GM21367 (cell line): ENCODE measurements around the gene RASSF8.

Experiments
- ATAC-seq: cut with Tn5 transposase; IDR thresholded peaks from one replicate; pipeline ENCODE4 v1.9.1; 2021; ENCODE audit not compliant: unreplicated experiment

The RASSF8 gene

DNA sequence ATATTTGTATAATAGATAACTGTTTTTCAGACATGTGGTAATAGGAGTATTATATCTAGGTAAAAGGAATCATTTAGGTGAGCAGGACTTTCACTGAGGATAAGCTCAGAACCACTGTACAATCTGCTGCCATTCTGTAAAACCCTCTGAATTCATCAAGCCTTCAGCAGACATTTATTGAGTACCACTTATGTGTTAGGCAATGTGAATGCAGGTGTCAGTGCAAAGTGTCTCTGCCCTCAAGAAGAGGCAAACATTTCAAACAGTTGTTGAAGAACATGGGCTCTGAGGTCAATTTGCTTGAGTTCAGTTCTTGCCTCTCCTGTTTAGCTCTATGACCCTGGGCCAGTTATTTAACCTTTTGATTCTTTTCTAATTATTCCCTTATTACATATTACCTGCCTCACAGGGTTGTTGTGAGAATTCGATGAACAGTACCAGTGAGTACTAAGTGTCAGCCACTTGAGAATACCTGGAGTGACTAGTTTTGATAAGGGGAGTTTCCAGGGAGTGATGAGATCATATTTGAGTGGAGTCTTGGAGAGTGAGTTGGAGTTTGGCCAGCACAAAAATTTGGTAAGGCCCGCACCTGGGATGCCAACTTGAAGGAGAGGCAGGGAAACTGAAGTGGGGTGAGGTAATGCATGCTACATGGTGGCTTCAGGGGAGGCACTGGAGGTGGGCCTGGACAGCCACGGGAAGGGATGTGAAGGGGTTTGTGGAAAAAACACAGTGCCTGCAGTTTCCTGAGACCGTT is 33.7 kb downstream of the RASSF8 start:
- ATAC-seq = no peak

DNA sequence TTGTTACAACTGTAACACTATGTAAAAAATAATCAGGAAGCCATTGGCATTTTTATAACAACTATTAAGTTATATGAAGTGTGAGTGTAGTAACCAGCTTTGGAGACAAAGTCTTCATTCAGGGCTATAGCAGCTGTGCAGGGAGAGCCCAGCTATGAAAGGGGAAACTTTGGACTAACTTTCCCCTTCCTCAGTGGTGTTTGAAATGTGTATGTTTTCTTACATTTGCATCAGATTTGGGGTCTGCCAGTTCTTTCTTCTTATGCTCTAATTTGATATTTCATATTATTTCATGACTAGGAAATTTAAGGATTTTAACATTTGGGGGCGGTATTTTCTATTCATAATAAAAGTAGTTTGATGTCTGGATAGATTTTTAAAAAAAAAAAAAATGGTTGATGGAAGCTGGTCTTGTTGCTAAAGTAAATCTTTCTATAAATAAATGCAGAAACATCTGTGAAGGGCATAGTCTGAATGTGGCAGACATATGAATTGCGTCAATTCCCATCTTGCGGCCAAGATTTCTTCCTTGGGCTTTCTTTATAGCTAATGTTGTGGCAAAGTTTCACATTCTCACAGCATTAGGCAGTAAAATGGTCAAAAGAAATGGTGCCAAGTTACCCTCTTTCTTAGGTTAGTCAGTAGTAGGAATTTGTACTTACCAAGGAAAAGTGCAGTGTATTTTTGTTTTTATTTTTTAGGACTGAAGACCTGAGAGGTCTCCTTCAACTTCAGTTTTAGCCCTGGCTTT is 35.6 kb downstream of the RASSF8 start:
- no peak for ATAC-seq

DNA sequence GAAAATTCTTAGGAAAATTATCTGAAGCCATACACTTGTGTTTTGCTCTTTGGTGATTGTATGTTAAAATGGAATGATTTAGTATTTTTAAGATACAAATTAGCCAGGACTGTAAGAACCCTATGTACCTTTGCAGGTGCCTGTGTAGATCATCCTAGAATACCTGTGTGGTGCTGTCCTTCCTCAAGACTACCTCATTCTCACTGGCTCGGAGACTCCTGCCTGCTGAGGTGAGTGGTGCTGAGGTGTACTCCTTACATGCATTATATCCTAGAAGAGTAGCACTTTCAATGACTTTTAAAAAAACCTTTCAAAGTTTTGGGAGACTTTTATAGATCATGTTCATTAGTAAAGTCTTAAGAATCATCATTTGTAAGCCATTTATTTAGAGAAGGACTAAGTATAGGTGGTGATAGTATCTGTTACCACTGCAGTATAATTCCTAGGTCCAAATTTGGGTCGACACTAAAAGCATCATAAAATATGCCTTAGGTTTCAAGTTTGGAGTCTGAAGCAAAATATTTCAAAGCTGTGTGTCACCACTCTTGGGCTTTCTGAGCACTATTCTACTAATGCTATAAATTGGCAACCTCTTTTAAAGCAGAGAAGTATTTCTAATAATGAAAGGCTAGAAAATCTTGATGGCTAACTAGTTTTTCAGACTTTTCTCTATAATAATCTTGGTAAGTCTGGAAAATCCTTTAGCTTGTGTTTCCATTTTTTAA is 36.6 kb downstream of the RASSF8 start:
- ATAC-seq = no peak

DNA sequence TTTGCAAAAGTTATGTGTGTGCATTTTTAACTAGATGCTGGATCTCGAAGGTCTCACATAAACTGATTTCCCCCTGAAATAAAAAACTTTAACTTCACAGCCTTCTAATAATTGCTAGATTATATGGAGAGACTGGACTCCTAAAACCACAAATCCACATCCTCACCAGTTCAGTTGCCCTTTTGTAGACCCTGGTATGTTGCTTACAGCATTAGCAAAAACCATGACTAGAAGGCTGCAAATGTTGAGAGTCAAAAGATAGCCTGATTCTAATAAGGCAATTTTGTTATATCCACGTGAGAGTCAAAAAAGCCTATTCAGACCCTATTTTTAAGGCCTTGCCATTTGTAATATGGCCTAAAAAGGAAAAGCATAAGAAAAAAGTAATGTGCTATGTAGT is 37.4 kb downstream of the RASSF8 start:
- no peak for ATAC-seq

DNA sequence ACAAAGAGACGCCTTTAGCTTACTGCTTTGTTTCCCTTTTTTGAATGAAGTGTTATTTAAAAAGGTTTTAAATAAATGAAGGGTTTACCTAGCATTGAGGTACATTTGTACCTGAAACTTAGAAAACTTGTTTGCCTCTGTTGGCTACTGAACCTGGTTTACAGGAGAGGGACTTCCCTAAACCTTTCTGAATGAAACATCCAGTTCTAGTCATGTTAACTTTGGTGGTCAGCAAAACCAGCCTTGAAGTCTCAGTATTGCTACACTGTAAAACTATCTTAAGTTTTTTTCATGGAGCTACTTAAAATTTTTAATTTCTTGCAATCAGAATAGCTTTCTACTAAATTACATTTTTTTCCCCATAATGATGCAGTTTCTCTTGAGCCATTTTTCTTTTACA is 38.2 kb downstream of the RASSF8 start:
- ATAC-seq = no peak

DNA sequence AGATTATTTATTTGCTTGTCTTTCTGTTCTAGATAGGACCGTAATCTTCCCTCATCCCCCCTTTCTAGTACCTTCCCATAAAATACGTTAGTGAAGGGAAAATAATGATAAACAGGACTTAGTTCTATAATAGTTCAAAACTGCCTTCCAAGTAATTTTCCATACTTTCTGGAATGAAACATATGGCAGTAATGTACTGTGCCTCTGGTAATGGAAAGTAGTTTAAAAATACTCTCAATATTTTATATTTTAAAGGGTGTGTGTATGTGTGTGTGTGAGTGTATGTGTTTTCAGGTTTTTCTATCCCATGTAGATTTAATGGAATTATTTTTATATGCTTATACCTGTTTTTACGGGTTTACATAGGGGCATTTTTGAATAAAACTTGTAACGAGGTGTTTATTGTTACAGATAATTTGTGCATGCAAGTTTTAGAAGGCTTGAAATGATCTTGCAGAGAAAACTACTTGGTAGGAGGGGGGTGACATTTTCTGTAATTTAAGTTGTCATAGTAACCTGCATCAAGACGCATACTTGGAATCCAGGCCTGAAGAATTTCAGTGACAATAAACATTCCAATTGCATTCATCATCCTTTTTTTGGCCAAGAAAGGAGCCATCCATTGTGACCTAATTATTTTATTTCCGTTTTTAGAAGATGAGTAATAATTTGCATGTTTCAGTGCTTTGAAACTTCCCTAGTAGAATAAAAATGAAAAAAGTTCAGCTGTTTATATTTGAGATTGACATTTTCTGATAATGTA is 38.9 kb downstream of the RASSF8 start:
- no peak for ATAC-seq

DNA sequence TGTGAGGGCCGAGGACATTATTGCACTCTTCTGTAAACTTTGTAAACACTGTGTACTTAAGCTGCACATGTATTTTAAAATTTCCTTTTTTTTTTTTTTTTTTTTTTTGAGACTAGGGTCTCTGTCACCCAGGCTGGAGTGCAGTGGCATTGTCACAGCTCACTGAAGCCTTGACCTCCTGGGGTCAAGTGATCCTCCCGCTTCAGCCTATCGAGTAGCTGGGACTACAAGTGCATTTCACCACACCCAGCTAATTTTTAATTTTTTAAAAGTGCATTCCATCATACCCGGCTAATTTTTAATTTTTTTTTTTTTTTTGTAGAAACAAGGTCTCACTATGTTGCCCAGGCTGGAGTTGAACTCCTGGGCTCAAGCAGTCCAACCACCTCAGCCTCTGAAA is 42.4 kb downstream of the RASSF8 start:
- no peak for ATAC-seq

DNA sequence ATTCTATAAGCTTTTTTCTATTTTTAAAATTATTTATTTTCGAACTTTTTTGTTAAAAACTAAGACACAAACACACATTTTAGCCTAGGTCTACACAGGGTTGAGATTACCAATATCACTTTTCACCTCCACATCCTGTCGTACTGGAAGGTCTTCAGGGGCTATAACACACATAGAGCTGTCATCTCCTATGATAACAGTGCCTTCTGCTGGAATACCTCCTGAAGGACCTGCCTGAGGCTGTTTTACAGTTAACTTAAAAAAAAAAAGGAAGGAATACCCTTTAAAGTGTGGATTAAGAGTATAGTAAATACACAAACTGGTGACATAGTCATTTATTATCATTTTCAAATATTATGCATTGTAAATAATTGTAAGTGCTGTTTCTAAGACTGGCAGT is 43.0 kb downstream of the RASSF8 start:
- ATAC-seq = no peak

DNA sequence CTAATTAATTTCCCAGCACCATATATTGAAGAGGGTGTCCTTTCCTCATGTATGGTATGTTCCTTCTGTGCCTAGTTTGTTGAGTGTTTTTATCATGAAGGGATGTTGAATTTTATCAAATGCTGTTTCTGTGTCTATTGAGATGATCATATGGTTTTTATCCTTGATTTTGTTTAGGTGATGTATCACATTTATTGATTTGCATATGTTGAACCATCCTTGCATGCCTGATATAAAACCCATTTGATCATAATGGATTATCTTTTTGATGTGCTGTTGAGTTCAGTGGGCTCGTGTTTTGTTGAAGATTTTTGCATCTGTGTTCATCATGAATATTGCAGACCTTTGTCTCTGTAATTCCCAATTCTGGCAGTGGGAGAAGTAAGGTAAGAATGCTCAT is 44.6 kb downstream of the RASSF8 start:
- no peak for ATAC-seq

DNA sequence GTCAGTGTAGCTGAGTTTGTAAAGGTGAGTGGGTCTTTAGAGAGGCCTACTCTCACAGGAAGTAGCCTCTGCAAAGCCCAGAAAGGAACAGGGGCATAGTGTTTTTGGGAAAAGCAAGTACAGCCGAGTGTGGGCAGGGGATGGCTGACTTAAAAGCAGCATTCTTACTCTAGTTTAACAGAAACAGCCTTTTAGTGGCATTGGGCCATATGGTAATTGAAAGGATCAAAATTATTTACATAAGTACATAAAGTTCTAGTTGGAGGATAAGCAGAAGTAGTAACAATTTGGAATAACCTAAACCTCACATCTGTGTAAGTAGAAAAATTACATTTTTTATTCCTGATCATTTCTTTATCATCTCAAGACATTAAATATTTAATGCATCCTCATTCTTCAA is 49.1 kb downstream of the RASSF8 start:
- no peak for ATAC-seq

DNA sequence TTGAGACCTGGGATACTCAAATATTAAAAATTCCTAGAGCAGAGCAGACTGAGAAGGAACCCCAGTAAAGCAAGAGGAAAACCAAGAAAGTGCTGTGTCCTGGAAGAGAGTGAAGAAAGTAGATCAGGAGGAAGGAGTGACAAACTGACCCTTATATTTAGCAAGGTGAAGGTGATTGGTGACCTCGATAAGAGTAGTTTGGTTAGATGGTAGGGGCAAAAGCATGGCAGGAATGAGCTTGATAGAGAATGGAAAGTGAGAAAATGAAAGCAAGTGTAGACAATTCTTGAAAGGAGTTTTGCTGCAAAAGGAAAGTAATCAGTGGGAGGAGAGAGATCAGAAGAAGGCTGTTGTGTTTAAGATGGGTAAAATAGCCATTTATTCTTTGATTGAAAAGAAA is 51.1 kb downstream of the RASSF8 start:
- no peak for ATAC-seq

DNA sequence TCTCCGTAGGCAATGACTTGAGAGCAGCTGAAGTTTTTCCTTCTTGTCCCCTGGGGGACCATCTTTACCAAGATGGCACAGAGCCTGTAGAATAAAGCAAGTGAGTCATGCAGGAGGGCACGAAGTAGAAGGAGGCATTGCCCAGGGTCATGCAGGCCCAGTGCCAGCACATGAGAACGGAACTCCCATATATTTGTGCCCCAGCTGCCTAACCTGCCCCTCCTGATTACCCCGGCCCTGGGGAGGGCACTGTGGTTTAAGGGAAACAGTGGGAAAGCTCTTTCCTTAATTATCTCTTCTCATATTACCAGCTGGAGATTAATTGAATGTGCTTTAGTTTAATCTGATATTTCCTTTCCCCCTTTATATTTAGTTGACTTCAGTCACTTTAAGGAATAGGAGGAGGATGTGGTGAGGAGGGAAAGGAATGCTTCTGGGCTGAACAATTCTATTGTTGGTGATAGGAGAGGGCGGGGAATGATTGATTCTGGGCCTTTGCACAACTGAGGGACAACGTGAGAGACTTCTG is 51.9 kb downstream of the RASSF8 start:
- ATAC-seq = no peak

DNA sequence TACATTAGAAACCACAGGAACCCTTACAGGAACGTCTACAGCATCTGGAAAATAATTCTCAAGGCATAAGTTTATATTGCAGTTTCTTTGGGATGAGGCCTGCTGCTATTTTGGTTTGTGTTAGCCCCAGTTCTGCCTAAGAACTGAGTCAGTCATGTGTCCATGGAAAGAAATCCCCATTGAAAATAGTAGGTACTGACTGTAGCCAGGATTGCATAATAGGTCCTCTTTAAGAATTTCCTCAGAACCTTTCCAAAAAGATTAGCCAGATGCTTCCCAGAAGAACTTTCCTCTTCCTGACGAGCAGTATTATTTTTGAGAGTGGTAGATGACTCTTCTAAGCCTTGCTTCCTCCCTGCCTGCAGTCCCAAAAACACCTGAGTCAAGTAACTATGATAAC is 52.6 kb downstream of the RASSF8 start:
- no peak for ATAC-seq

DNA sequence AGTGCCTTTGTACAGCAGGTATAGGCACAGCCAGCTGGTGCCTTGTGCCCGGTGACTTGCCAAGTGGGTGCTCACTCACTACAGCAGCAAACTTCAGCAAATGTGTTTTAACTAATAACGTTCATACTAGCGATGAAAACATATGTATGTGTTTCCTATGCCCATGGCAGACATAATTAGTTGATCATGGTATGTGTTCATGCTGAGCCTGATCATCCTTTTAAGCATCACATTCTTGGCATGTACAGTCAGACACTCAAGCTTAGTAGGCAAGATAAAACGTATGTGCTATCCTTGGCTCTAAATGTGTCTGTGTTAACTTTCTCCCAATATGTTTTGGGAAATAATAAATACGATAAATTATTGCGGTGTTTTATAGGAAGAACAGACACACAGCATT is 55.6 kb downstream of the RASSF8 start:
- no peak for ATAC-seq

DNA sequence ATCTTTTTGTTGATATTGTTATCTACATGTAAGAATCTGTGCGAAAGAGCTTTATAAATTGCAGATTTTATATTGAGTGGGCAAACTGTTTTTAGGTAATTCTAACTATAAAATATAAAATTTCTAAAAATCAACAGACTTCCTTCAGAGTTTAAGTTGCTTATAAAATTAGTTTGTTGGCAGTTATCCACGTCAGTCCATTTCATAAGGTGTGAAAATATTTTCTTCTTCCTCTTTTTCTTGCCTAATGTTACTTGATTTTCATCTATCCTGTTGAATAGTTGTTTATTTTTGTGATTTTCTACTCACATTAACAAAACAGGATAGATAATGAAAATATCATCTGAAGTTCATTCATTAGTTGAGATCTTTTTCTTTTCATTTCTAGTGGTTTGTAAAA is 58.0 kb downstream of the RASSF8 start:
- ATAC-seq = no peak

DNA sequence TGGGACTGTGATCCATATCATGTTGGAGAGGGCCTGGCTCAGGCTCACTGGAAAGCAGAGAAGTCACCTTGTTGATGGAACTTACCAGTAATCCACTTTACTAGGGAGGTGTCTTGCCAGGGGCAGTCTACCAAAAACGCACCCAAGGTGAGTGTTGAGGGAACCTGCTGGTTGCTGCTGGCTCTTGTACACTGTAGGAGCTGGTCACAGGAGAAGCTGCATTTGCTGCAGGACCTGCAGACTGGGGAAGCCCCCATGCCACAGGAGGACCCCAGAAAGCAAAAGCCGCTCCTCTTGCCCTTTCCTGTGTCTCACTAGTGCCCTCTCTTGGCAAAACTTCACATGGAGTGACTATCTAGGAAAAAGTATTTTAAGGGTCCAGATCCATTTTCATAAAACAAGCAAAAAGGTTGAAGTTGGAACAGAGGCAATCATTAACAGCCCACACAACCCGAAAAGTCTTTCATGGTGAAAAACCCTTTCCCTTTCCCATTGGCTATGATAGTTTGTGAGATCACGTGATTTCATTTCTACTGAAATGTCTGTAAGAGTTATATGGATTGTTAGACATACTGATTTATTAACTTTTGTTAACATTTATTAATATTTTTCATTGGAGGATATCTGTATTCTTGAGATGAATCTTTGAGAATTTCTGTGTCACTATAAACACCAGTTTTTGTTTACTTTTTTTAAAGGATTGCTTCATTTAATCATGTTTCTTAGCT is 59.2 kb downstream of the RASSF8 start:
- ATAC-seq = no peak

DNA sequence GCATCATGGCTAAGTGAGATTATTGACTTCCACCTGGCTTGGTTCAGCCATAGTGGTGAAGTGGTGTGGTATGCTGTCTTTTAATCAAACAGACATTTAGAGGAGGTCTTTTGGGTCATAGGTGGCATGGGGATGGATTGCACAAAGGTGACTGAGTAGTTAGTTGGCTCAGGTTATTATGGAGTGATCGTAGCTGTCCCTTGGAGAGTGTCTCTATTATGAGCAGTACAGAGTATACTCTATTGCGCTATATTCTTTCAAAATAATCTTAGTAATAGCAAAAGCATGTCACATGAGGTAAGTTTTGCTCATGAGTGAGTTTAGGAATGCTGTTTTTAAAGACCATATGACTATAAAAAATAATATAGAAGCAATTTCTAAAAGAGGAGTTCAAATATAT is 60.4 kb downstream of the RASSF8 start:
- no peak for ATAC-seq

DNA sequence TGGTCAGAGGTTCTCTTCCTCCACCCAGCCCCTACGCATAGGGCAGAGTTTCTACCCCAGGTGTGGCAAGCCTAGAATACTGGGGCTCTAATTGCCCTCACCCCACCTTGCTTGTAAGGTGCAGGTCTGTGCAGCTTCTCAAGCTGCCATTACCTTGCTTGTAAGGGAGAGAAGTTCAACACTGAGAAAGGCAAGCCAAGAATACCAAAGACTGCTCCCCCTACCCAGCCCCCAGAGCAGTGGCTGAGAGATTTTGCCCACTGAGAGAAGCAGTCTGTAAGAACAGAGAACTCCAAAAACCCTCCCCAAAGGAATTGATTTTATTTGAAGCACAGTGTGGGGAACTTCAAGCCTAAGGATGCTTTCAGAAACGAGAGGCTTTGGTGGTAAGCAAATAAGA is 63.1 kb downstream of the RASSF8 start:
- ATAC-seq = no peak

DNA sequence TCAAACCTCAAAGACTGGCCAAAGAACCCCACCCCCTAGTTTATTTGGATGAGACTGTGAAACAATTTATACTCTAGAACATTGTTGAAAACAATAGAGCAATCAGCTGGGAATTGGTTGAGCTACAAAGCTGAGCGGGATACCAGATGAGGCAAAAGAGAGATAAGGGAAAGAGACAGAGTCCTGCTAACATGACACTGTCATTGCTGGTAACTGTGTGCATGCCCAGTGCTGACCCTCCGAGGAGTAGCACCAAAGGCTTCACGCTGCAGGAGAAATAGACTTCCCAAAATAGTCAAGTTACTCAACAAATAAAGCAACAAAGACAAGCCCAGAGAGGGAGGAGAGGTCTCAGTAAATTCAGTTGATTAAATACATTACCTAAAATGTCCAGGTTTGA is 63.6 kb downstream of the RASSF8 start:
- no peak for ATAC-seq

DNA sequence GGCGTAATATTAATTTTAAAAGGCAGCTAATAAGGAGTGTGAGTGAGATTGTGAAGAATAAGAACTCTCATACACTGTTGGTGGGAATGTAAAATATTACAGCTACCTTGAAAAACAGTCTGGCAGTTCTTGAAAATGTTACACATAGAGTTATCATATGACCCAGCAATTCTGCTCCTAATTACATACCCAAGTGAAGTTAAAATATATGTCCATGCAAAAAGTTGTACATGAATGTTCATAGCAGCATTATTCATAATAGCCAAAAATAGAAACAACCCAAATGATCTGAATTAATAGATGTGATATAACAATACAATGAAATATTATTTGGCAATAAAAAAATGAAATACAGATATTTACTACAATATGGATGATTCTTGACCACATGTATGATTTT is 68.2 kb downstream of the RASSF8 start:
- no peak for ATAC-seq
